ENCODE results near the gene PLEKHB1.
A peak's percentile ranks its signal among the peaks of the same experiment; 100 is the strongest.

The PLEKHB1 gene, protein sequence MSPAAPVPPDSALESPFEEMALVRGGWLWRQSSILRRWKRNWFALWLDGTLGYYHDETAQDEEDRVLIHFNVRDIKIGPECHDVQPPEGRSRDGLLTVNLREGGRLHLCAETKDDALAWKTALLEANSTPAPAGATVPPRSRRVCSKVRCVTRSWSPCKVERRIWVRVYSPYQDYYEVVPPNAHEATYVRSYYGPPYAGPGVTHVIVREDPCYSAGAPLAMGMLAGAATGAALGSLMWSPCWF

DNA sequence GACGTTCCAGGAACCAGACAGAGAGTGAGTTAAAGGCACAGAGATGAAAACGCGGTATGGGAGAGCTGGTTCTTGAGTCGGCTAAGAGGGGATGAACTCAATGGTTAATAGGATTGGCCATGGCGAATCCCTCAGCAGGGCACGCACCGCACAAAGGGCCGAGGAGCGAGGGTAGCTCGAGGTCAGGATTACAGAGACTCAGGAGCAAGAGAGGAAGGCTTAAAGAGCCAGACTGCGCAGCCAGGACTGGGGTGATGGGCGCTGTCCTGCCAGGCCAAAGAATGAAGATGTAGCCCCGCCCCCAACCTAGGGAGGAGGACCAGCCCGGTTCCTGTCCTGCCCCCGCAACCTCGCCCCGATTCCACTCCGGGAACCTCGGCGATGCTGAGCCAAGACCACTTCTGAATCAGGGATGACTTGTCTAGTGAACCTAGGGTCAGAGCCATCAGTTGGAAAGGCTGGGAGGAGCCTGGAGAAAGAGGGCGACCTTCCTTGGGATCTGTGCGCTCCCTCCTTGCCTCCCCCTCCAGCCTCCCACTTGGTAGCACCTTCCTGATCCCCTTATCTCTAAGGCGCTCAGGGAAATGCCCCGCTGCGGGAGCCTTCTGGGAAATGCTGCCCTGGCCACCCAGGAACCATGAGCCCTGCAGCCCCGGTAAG is at the start of gene PLEKHB1:
PLEKHB1 (plus strand) TSS at position 610 of the 660 bp plus-strand sequence; CDS start at position 638, 28 bp downstream.
- no peak for DNase-seq

DNA sequence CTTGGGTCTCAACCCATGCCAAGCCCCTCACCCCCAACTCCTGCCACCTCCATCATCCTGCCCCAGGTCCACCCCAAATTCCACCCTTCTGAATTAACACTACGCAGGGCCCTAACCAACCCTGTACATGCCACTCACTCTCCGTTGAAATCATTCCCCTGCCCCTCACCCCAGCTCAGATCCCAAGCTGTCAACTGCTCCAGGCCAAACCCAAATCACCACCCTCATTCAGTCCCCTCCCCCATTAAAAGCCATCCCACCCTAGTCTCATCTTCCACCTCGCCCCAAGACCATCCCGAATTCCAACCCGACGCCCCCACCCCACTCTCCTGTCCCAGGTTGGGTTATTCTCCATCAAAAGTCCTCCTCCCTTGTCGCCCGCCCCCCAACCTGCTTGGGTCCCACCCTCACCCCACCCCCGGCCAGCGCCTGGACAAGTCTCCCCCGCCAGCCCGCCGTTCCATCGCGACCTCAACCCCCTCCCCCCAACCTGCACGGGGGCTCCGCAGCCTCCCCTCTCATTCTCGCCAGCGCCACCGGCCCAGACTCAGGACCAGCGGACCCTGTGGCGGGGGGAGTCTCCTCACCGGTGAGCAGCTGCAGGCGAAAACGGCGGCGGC is 48.9 kb upstream of the PLEKHB1 start:
- DNase-seq, result no peak

DNA sequence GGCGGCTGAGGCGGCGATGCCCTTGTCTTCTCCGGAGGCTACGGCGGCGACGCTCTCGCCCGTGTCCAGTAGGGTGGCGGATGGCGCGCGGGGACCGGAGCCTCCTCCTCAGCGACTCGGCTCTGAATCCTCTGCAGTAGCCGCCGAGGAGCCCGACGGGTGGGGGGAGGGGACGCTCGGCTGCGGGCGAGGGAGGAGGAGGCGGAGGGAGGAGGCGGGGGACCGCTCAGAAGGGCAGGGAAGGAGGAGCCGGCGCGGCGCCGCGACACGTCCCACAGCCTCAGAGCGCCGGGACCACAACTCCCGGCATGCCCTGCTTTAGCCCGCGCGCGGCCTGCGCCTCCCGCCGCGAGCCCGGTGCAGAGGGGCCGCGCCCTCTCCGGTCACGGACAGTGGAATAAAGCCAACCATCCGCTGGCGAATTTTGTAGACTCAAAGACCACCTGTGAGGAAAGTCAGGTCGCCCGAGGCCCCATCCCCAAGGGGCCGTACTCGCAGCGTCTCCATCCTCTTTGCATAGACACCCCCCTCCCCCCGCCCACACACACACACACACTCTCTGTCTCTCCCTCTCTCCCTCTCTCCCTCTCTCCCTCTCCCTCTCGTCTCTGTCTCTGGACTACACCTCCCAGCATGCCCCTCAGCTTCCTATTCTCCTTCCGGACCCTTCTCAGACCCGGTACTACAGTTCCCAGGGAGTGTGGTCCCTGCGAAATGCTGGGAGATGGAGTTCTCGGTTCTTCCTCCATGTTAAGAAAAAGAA is 48.2 kb upstream of the PLEKHB1 start, which contains the start of gene FAM168A:
FAM168A (minus strand) TSS at position 157 of the 763 bp plus-strand sequence. CDS start 129,638 bp downstream, outside the sequence.
- peak; percentile 96 for DNase-seq

DNA sequence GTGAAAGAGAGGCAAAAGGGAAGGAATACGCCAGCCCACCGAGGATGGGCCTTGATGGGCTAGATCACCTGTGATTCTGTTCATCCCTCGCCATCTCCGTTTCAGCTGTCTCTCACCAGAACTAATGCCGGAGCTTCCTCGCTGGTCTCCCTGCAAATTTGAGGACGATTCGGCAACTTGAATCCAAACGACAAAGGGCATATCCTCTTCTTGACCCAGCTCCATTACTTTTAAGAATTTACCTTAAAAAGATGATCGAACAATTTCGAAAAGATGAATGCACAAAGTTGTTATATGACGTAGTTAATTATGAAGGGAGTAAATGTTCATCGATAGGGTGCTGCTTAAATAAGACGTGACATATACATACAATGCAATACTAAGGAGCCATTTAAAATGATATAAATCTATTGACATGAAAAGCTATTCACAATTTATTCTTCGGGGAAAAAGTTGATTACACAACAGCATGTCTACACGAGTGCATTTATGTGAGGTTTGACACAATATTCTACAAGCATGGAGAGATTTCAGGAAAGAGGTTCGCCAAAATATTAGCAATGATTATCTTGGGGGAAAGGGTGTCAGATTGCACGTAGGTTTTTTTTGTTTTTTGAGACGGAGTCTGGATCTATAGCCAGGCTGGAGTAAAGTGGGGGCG is 47.5 kb upstream of the PLEKHB1 start:
- DNase-seq, result no peak

DNA sequence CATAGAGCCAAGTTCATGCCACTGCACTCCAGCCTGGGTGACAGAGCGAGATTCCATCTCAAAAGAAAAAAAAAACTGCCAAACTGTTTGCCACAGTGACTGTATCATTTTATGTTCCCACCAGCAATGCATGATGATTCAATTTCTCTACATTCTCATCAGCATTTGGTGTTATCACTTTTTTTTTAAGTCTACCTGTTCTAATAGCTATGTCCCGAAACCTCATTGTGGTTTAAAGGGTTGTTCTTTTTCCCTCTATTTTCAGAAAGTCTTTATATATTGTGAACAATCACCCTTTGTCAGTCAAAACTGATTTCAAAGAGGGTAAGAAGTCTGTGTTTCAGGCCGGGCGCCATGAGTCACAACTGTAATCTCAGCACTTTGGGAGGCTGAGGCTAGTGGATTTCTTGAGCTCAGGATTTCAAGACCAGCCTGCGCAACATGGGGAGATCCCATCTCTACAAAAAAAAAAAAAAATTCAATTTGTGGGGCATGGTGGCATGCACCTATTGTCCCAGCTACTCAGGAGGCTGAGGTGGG is 33.7 kb upstream of the PLEKHB1 start:
- DNase-seq, result no peak

DNA sequence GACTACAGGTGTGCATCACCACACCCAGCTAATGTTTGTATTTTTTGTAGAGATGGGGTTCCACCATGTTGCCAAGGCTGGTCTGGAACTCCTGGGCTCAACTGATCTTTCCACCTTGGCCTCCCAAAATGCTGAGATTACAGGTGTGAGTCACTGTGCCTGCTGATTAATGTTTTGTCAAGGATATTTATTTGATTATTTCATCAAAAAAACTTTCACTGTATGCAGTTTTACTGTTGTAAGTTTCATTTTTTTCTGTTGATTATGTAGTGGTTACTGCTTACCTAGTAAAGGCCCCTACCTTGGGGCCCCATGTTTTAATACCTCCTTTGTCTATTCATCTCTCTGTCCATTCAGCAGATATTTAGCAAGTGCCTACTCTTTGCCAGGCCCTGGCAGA is 31.8 kb upstream of the PLEKHB1 start:
- no peak for DNase-seq

DNA sequence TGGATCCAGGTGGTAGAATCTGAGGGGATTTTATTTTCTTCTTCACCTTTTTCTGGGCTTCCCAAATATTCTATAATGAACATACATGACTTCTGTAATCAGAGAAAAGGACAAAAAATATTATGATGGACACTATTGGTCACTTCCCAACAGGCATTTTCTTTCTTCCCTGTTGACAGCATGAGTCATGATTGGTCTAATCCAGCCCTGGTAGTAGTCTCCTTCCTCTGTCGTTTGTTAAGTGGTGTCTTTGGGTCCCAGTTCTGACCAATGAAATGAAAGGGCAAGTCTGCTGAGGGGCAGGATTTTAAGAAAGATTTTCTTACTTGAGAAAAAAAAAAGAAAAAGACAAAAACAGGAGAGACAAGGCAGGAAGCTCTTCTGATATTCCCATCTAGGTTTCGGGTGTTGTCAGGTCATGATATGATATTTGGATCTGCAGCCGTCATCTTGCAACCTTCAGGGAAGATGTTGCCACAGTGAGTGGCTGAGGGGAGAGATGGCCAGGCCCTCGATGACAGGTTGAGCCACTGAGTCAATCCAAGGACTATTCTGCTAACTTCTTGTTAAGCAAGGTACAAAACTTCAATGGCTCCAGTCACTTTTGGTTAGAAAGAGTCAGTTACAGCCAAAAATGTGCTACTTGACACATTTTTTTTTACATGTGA is 23.3 kb upstream of the PLEKHB1 start:
- no peak for DNase-seq

DNA sequence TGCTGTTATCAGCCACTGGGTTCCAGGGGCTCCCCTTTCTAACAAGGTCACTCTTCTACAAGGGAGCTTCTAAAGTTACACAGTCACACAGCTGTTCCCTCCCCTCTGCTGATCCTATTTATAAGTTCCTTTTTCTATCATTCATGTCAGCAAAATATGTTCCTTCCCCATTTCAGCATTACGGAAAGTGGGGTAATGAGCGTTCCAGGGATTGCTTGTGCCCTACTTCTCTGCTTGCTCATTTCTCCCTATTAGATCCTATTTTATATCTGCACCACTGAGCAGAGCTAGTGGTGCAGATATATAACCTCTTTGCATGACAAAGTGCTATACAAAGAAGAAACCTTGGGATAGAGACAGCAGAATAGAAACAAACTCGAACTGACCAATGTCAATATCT is 22.7 kb upstream of the PLEKHB1 start:
- DNase-seq, result no peak

DNA sequence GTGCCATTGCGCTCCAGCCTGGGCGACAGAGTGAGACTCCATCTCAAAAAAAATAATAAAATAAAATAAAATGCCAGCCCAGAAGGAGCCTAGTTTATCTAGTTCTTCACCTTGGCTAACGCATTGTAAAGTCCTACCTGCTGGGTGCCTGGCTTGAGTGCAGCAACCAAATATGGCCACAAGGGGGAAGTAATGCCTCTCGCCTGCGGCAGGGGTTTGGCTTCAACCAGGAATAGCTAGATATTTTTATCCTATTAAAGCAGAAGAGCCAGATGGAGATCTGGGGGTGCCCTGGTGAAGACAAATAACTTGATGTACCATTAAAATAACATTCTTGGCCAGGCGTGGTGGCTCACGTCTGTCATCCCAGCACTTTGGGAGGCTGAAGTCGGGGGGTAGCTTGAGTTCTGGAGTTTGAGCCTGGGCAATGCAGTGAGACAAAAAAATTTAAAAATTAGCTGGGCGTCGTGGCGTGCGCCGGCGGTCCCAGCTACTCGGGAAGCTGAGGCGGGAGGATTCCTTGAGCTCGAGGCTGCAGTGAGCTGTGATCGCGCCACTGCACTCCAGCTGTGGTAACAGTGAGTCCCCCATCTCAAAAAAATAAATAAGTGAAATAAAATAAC is 20.6 kb upstream of the PLEKHB1 start:
- peak; percentile 69 for DNase-seq

DNA sequence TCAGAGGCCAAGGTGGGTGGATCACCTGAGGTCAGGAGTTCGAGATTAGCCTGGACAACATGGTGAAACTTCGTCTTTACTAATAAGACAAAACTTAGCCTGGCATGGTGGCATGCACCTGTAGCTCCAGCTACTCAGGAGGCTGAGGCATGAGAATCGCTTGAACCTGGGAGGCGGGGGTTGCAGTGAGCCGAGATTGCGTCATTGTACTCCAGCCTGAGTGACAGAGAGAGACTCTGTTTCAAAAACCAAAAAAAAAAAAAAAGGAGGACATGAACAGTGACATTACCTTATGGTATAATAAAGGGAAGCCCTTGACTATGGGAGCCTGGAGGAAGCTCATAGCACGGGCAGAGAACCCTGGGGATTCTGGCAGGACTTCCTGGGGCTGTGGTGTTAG is 16.5 kb upstream of the PLEKHB1 start:
- no peak for DNase-seq

DNA sequence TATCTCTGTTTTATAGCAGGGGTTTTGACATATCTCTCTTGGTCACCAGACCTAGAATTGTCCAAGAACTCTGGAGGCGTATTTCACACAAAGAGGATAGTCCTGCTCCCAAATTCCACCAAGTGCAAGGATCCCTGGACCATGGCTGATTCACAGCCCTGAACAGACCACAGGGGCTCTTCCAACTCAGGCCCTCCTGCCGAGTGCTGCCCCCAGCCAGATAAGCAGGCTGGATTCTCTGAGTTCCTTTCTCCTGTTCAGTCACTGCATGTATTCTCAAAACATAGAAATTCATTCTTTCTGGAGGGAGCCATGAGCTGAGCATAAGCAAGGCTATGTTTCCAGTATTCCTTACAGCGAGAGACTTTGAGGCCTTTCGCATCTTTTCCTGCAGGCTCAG is 13.4 kb upstream of the PLEKHB1 start:
- no peak for DNase-seq

DNA sequence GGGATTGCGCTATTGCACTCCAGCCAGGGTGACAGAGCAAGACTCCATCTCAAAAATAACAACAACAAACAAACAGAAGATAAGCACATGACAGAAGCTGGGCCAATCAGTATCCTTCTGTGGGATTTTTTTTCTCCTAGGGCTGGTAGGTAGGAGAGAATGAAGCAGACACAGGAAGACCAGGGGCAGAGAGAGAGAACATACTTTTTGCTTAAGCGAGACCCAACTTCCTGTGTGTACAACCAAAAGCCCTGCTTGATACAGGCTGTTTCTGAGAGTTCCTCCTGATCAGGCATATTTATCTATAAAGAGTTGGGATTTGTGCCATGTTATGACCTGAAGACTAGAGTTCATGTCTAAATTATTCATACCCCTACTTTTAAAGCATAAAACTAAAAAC is 12.4 kb upstream of the PLEKHB1 start:
- DNase-seq, result no peak

DNA sequence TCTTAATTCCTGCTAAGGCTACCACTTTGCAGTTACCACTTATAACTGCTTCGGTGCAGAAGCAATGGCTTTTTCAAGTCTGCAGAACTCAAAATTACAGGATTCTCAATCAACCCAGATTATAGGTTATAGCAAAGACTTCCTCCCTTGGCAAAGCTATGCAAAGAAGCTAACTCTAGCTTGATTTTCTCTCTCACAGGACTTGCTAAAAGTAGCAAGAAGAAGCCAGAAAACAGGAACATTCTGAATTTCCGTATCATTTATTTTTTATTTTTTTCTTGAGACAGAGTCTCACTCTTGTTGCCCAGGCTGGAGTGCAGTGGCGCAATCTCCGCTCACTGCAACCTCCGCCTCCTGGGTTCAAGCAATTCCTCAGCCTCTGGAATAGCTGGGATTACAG is 10.7 kb upstream of the PLEKHB1 start:
- no peak for DNase-seq

DNA sequence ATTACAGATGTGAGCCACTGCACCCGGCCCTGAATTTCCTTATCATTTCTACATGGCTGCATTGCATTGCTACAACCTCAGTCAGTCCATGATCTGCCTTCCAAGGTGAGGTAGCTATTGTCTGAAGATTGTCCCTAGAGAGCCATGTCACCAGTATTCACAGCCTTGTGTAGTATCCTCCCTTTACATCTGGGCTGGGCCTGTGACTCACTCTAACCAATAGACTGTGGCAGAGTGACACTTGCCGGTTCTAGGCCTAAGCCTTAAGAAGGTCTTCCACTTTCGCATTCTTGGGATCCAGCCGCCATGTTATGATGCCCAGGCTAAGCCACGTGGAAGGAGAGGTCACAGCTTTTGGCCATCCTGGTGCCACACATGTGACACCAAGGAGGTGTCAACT is 10.1 kb upstream of the PLEKHB1 start:
- DNase-seq, result no peak

DNA sequence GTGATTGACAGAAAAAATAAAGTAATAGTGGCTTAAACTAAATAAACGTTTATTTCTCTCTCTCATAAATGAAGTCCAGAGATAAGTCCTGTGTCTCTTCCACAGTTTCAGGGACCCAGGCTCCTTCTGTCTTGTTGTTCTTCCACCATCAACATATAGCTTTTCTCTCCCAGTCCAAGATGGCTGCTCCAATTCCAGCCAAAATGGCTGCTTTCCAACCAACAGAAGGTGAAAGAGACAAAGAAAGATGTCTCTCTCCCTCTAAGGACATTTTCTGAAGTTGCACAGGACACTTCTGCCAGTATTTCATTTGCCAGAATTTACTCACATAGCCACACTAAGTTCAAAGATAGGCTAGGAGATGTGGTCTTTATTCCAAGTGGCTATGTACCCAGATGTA is 9.4 kb upstream of the PLEKHB1 start:
- DNase-seq, result no peak

DNA sequence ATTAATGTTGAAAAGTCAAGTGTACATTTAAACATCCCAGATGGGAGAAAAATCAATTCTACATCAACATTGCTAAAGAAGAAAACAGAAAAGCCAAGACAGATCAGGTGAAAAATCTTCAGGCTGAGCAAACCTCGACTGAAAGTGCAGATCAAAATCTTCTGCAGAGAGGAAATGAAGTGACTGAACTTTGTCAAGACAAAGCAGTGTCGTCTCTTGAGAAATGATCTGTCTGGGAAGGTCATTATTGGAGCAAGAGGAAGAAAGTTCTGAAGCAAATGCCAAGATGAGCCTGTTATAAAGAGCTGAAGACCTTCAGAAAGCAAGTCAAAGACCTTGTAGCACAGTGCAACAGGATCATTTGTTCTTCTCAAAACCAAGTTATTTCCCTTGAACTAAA is 5.8 kb upstream of the PLEKHB1 start:
- DNase-seq, result no peak

DNA sequence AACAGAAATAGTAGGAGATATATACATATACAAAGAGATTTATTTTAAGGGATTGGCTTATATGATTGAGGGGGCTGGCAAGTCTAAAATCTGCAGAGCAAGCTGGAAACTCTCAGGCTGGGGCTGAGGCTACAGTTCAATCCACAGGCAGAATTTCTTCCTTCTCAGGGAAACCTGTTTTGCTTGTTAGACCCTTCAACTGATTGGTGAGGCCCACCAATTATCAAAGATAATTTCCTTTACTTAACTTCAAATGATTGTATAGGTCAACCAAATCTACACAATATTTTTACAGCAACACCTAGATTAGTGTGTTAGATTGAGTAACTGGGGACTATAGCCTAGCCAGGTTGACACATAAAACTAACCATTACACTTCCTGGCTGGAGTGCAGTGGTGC is 4.7 kb upstream of the PLEKHB1 start:
- no peak for DNase-seq

DNA sequence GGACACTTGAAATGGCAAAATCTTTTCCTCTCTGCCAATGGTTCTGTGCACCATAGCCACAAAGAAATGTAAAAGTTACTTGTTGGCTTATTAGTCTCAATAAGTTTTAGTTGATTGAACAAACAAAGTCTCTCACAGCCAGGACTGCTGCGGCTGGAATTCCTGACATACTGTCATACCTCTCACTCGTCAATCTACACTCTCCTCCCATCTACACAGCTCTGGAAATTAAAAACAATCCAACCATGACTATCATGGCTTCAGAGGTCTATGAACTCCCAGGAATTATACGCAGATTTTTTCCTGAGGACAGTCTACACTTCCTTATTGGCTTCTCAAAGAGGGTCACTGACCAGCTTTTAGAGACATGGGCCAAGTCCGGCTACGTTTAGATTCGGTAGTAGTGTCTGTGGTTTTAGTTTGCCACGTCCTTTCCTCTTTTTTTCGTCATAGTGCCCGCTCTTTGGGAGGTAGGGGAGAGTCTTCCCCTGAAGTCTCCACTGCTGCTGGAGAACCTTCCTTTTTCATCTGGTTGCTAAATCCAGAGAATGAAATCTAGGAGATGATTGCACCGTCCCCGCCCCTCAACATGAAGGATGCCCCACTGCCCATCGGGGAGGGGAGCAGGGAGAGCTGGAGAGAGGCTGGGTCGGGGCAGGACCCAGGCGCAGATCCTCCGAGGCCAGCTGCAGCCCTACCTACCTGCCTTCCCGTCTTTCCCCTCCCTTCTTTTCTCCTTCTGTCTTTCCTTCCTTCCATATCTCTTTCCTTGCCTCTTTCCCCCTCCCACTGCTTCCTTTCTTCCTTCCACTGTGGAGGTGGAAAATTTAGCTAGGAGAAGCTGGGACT is 1.0 kb upstream of the PLEKHB1 start:
- no peak for DNase-seq

DNA sequence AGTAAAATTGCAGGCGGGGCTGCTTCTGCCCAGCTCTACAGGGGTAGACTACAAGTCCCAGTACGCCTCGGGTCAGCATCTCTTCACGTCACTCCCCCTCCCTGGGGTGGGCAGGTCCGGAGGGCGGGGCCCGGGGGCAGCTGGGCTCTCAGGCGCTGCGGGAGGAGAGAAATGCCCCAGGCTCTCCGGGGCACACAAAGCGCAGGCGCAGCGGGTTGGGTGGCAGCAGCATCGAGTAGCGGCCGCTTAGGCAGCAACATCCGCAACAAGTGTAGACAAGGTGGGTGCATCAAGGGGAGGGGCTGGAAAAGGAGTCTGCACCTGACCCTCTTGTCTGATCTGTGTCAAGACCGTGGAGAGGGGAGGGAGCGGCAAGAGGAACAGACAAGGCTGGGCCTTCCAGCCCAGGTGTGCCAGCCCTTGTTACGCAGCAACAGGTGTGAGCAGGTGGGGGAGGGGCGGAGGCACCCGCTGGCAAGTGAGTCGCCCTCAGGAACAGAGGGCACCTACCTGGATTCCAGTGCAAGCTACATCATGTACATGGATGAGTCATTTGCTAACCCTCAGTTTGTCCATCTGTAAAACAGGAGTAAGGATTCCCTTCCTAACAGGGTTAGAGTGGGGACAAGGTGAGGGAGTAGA is 1.2 kb downstream of the PLEKHB1 start:
- DNase-seq, result peak; percentile 92

DNA sequence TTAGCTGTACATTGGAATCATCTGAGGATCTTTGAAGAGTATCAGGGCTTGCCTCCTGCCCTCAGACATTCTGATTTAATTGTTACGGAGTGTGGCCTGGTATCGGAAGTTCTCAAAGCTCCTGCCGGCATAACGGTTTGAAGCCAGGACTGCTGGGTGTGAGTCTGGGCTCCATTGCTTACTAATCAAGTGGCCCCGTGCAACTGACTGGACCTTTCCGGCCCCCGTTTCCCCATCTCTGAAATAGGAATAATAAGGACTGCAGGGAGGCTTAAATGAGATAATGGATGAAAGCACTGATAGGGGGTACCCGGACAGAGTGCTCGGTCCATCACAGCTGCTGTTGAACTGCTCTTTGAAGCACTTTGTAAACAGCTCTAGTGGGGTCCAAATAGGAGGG is 1.7 kb downstream of the PLEKHB1 start:
- no peak for DNase-seq
